Measurements from ENCODE around the gene C1QTNF8. TPM values are rescaled to one million over a fixed set of nuclear protein-coding genes. Genes with fewer than 3 reads are reported as not detected.

The C1QTNF8 gene
- total and polyA plus RNA-seq, 4 donors = 0.08 to 0.74 TPM; not detected in 2

- Histone ChIP-seq H3K4me3 (no peak overlapping the region), H3K4me1 (ENCODE audit: control insufficient read depth in 5 of 5, insufficient read depth in 5 of 5, low read length in 5 of 5) (no peaks in the 10 kb centered on the region), H3K27me3 (ENCODE audit: control insufficient read depth in 3 of 3, insufficient read depth in 3 of 3, low read length in 2 of 3) (no peaks in the 10 kb centered on the region), H3K9ac (ENCODE audit: insufficient read depth in 1 of 2, low read length in 2 of 2) (no peak overlapping the region), H3K27ac (ENCODE audit: low read depth in 1 of 2, low read length in 1 of 2) (no peak overlapping the region), H3K9me3 (ENCODE audit: control insufficient read depth in 4 of 4, insufficient read depth in 3 of 4, low read length in 3 of 4) (peaks cover 0 to 2% (median 0%) of the 10 kb centered on the region in 4 donors), H3K36me3 (ENCODE audit: control insufficient read depth in 4 of 4, insufficient read depth in 4 of 4, low read length in 4 of 4) (no peaks in the 10 kb centered on the region)
- TF ChIP-seq, protein P1, sequence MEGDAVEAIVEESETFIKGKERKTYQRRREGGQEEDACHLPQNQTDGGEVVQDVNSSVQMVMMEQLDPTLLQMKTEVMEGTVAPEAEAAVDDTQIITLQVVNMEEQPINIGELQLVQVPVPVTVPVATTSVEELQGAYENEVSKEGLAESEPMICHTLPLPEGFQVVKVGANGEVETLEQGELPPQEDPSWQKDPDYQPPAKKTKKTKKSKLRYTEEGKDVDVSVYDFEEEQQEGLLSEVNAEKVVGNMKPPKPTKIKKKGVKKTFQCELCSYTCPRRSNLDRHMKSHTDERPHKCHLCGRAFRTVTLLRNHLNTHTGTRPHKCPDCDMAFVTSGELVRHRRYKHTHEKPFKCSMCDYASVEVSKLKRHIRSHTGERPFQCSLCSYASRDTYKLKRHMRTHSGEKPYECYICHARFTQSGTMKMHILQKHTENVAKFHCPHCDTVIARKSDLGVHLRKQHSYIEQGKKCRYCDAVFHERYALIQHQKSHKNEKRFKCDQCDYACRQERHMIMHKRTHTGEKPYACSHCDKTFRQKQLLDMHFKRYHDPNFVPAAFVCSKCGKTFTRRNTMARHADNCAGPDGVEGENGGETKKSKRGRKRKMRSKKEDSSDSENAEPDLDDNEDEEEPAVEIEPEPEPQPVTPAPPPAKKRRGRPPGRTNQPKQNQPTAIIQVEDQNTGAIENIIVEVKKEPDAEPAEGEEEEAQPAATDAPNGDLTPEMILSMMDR (IDR thresholded peaks at IDR 0.05; ENCODE audit: control extremely low read depth, extremely low read depth) = no peak
- 56 to 68% methylated on average over 30 of the region's 30 CpGs for WGBS, 2 donors
- peak in 1 of 3 donors; percentile 19 for DNase-seq
- no peak for ATAC-seq (ENCODE audit: insufficient read depth, low FRiP score)
Observed at GRCh38 chr16:1134776-1135458, 38.9 kb upstream of the C1QTNF8 start.

DNA sequence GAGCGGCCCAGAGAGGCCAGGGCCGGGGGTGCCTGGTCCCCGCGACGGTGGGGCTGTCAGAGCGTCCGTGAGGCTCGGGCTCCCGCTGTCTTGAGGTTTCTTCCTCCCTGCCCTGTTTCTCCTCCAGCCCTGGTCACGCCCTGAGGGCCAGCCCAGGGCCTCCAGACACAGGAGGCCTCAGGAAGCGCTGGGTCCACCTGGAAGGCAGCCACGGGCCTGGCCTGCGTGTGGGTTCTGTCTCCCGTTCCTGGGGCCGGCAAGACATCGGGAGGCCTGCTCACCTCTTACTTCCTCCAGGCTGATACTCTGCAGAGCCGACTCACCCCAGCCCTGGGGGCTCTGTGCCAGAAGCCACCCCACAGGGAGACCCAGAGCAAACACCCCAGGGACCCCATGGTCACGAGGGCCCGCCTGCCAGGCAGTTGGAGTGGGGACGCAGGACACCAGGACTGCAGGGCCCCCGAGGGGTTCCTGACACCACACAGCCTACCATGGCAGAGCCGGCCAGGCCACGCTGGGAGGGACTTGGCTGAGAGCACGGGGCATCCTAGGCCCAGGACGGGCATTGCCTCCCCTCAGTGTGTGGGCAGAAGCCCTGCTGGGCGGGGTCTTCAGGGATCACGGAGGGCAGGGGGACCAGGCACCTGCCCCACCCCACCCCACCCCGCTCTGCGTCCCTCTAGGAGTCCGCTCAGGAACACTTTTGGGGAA is 37.9 kb upstream of the C1QTNF8 start:
- Histone ChIP-seq H3K27me3 (ENCODE audit: control insufficient read depth in 3 of 3, insufficient read depth in 3 of 3, low read length in 2 of 3) (no peaks in the 10 kb centered on the region), H3K4me1 (ENCODE audit: control insufficient read depth in 5 of 5, insufficient read depth in 5 of 5, low read length in 5 of 5) (no peaks in the 10 kb centered on the region), H3K9ac (ENCODE audit: insufficient read depth in 1 of 2, low read length in 2 of 2) (no peak overlapping the region), H3K36me3 (ENCODE audit: control insufficient read depth in 4 of 4, insufficient read depth in 4 of 4, low read length in 4 of 4) (no peaks in the 10 kb centered on the region), H3K9me3 (ENCODE audit: control insufficient read depth in 4 of 4, insufficient read depth in 3 of 4, low read length in 3 of 4) (peaks cover 0 to 6% (median 0%) of the 10 kb centered on the region in 4 donors), H3K27ac (ENCODE audit: low read depth in 1 of 2, low read length in 1 of 2) (no peak overlapping the region), H3K4me3 (no peak overlapping the region)
- 59 to 63% methylated on average over 28 to 30 of the region's 30 CpGs for WGBS, 2 donors
- DNase-seq = no peak
- ATAC-seq (ENCODE audit: insufficient read depth, low FRiP score) = no peak
- TF ChIP-seq, protein P1 (IDR thresholded peaks at IDR 0.05; ENCODE audit: control extremely low read depth, extremely low read depth) = no peak

GRCh38 chr16:1133271-1133670 is 37.2 kb upstream of the C1QTNF8 start:
- H3K27me3 ChIP-seq (ENCODE audit: control insufficient read depth in 3 of 3, insufficient read depth in 3 of 3, low read length in 2 of 3) = no peaks in the 10 kb centered on the region
- WGBS, 2 donors = 88 to 90% methylated on average over 18 of the region's 18 CpGs
- no peaks in the 10 kb centered on the region for H3K4me1 ChIP-seq (ENCODE audit: control insufficient read depth in 5 of 5, insufficient read depth in 5 of 5, low read length in 5 of 5)
- no peak overlapping the region for H3K9ac ChIP-seq (ENCODE audit: insufficient read depth in 1 of 2, low read length in 2 of 2)
- H3K27ac ChIP-seq (ENCODE audit: low read depth in 1 of 2, low read length in 1 of 2) = no peak overlapping the region
- TF ChIP-seq, protein P1 (IDR thresholded peaks at IDR 0.05; ENCODE audit: control extremely low read depth, extremely low read depth) = no peak
- ATAC-seq (ENCODE audit: insufficient read depth, low FRiP score) = no peak
- peaks cover 0 to 6% (median 0%) of the 10 kb centered on the region in 4 donors for H3K9me3 ChIP-seq (ENCODE audit: control insufficient read depth in 4 of 4, insufficient read depth in 3 of 4, low read length in 3 of 4)
- H3K36me3 ChIP-seq (ENCODE audit: control insufficient read depth in 4 of 4, insufficient read depth in 4 of 4, low read length in 4 of 4) = no peaks in the 10 kb centered on the region
- no peak overlapping the region for H3K4me3 ChIP-seq
- no peak for DNase-seq
